ENCODE data around the gene COPS7B.

The COPS7B gene

GRCh38 chr2:231781798-231782726 is 4.2 kb upstream of the COPS7B start:
- DNase-seq (ENCODE audit: extremely low spot score, insufficient read length, low read depth) (no peak), FAIRE-seq (peak; percentile 24)

- FAIRE-seq: no peak
These were observed 832 bp upstream of the COPS7B start for GRCh38 chr2:231785413-231785812.

GRCh38 chr2:231785822-231786176 is 446 bp upstream of the COPS7B start:
- DNase-seq (ENCODE audit: extremely low spot score, insufficient read length, low read depth) (no peak), FAIRE-seq (no peak)

More at GRCh38 chr2:231785413-231785812, 832 bp upstream of the COPS7B start:
- no peak for DNase-seq (ENCODE audit: extremely low spot score, insufficient read length, low read depth)

GRCh38 chr2:231786917-231787292 is 660 bp downstream of the COPS7B start:
- FAIRE-seq (no peak), DNase-seq (ENCODE audit: extremely low spot score, insufficient read length, low read depth) (no peak)

DNA sequence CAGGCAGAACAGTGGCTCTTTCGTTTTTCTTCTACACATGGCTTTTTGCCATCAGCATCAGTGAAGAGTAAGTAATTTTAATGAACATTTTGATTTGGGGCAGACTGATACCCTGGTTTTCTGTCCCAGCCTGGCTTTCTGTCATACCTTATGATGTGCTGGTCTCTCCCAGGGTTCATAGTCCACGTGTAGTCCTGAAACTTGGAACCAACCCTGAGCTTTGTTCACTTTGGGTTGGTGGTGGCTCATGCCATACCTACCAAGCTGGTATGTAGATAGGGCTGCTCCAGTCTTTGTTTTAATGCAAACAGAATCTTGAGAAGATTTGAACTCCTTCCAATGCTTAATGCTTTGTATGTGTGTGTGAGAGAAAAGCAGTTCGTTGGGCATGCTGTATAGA is 4.9 kb downstream of the COPS7B start:
- DNase-seq (ENCODE audit: extremely low spot score, insufficient read length, low read depth) (no peak), FAIRE-seq (no peak)

DNA sequence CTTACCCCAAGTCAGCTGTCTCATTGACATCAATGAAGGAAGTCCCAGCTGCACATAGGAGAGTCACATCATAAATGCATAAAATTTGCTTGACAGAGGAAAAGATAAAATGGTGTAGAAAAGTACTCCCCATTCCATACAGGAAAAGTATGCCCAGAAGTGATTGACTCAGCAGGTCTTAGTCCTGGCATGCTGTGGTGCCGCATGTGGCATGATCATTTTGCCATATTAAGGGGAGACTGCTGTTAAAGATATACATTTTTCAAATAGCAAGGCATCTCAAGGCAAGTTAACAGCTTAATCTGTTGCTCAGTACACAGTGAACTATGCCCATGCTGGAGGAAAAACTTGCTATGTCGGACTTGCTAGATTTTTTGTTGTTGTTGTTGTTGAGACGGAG is 8.1 kb downstream of the COPS7B start:
- FAIRE-seq: no peak
- no peak for DNase-seq (ENCODE audit: extremely low spot score, insufficient read length, low read depth)

- no peak for DNase-seq (ENCODE audit: extremely low spot score, insufficient read length, low read depth)
- no peak for FAIRE-seq
These were observed 9.5 kb downstream of the COPS7B start for GRCh38 chr2:231795525-231796327.

GRCh38 chr2:231800493-231801091 is 14.3 kb downstream of the COPS7B start:
- FAIRE-seq: peak; percentile 65
- no peak for DNase-seq (ENCODE audit: extremely low spot score, insufficient read length, low read depth)

- no peak for FAIRE-seq
- DNase-seq (ENCODE audit: extremely low spot score, insufficient read length, low read depth): no peak
These were observed 17.4 kb downstream of the COPS7B start for GRCh38 chr2:231803501-231804138.

DNA sequence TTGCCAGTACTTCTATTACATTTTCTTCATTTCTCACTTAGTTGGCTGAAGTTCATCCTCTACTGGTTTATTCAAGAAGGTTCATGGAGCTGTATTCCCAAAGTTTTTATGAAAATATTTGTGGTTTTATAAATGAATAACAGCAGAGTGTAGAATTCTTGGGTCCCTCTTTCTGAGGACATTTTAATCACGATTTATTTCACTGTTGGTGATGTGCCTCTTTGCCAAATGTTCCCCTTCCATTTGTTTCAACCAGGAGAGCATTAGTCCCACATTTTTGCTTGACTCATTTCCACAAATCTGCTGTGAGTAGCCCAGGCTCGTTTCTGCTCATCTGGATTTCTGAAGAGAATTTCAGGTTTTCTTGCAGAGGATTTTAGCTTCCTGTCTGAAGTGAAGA is 20.8 kb downstream of the COPS7B start:
- FAIRE-seq: no peak
- no peak for DNase-seq (ENCODE audit: extremely low spot score, insufficient read length, low read depth)

DNA sequence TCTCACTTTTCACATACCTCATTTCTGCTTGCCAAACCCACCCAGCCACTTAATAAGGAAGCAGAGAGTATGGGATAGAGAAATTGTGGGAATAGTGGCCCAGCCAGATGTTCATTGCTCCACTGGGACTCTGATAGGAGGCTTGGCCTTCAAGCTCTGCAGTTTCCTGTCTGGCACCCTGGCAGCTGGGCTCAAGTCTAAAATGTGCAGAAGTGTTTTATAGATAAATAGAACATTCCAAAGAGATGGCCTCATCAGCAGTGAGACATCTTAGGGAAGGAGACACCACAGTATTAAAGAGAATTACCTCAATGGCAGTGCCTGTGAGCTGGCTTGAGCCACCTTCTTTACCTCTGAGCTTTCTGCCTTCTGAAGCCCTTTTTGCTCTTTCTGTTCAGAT is 24.7 kb downstream of the COPS7B start:
- FAIRE-seq: no peak
- DNase-seq (ENCODE audit: extremely low spot score, insufficient read length, low read depth): no peak

DNA sequence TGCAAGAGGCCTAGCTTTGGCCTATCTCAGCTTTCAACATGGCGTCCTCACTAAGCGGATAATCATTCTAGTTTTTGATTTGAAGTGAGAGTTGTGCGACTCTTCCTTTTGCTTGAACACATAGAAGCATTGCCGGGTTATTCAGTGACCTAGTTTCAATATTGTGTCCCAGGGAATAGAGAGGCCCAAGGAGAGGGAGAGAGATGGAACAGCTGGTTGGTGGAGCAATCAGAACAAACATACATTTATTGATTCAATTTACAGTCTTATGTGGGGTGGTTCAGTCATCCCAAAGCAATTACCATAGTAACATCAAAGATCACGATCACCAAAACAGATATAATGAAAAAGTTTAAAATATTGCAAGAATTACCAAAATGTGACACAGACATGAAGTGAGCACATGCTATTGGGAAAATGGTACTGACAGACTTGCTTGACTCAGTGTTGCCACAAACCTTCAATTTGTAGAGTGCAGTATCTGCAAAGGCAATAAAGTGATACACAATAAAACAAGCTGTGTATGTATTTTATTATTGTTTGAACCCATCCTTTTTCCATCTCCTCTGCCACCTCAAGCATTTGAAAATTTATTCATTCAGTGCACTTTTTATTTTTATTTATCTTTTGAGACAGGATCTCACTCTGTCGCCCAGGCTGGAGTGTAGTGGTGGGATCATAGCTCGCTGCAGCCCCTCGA is 30.2 kb downstream of the COPS7B start:
- FAIRE-seq (no peak), DNase-seq (ENCODE audit: extremely low spot score, insufficient read length, low read depth) (no peak)

DNA sequence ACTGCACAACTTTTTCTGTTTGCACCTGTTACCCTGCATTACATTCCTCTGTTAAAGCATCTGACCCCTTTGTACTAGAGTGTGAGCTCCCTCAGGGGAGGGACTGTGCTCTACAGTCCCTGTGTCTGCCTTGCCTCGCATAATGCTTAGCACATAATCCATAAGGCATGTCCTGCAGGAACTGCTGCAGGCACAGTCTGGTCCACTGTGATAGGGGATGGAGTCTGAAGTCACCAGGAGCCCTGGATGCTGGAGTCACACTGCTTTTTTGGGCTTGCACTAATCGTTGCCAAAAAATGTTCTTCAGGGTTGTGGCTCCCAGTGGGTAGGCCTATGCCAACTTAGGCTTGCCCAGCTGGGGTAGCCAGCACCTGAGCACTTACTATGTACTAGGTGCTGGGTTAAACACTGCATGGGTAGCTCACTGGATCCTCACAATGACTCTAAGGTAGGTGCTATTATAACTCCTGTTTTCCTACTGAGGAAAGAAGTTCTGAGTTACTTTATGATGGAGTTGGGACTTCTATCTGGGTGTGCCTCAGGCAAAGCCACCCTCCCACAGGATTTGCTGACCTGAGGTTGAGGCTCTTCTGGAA is 33.3 kb downstream of the COPS7B start:
- FAIRE-seq: no peak
- DNase-seq (ENCODE audit: extremely low spot score, insufficient read length, low read depth): no peak

- FAIRE-seq (no peak), DNase-seq (ENCODE audit: extremely low spot score, insufficient read length, low read depth) (no peak)
These were observed 34.6 kb downstream of the COPS7B start for GRCh38 chr2:231820786-231821303.

DNA sequence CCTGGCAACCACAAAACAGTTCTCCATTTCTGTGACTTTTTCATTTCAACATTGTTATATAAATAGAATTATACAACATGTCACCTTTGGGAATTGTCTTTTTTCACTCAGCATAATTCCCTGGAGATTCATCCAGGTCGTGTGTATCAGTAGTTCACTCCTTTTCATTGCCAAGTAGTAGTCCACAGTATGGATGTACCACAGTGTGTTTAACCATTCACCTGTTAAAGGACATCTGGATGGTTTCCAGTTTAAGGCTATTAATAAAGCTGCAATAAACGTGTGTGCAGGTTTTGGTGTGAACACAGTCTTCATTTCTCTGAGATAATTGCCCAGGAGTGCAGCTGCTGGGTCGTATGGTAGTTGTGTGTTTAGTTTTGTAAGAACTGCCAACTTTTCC is 35.7 kb downstream of the COPS7B start:
- FAIRE-seq (no peak), DNase-seq (ENCODE audit: extremely low spot score, insufficient read length, low read depth) (no peak)

DNA sequence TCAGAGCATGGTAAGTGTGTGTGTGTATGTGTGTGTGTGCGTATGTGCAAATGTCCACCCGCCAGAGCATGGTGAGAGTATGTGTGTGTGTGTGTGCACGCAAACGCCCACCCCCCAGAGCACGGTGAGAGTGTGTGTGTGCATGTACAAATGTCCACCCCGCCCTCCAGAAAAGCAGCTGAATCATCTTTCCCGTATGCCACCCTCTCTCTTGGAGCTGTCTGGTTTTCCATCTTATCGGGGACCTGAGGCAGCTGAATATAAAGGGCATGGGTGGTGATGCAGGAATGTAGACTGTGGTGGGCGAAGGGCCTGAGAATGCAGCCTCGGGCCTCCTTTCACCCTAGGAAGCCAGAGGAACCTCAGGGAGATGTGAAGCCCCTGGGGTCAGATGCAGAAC is 66.9 kb downstream of the COPS7B start:
- FAIRE-seq (no peak), DNase-seq (ENCODE audit: extremely low spot score, insufficient read length, low read depth) (no peak)

GRCh38 chr2:231854616-231855125 is 68.4 kb downstream of the COPS7B start:
- FAIRE-seq (no peak), DNase-seq (ENCODE audit: extremely low spot score, insufficient read length, low read depth) (no peak)

DNA sequence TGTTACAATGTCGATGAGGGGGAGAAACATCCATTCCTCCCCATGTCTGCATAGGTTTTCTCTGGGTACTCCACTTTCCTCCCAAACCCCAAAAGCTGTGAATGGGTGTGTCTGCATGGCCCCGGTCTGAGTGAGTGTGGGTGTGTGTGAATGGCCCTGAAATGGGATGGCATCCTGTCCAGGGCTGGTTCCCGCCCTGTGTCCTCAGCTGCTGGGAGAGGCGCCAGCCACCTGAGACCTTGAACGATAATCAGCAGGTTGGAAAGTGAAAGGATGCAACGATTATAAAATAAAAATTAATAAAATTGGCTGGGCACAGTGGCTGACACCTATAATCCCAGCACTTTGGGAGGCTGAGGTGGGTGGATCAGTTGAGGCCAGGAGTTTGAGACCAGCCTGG is 70.7 kb downstream of the COPS7B start:
- FAIRE-seq (no peak), DNase-seq (ENCODE audit: extremely low spot score, insufficient read length, low read depth) (no peak)

All from GM18507 (cell line).